ENCODE data around the gene VAV3.
"Not testable (repeated sequence)": the region's sequence is repeated elsewhere in the genome, so short reads cannot be mapped to it uniquely, and the experiment has no call there.

VAV3 gene

GRCh38 chr1:107894605-107895004 is 70.4 kb downstream of the VAV3 start:
- DNase-seq (ENCODE audit: low read depth) = no peak

DNA sequence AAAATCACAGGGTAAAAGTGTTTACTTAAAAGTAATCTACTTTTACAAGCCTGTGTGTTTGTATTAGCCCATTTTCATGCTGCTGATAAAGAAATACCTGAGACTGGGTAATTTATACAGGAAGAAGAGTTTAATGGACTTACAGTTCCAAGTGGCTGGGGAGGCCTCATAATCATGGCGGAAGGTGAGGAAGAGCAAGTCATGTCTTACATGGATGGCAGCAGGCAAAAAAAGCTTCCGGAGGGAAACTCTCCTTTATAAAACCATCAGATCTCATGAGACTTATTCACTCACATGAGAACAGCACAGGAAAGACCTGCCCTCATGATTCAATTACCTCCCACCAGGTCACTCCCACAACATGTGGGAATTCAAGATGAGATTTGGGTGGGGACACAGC is 71.6 kb downstream of the VAV3 start:
- not testable (repeated sequence) for DNase-seq (ENCODE audit: low read depth)

GRCh38 chr1:107889524-107889923 is 75.5 kb downstream of the VAV3 start:
- no peak for DNase-seq (ENCODE audit: low read depth)

- no peak for DNase-seq (ENCODE audit: low read depth)
Observed at GRCh38 chr1:107883562-107883961, 81.4 kb downstream of the VAV3 start.

DNA sequence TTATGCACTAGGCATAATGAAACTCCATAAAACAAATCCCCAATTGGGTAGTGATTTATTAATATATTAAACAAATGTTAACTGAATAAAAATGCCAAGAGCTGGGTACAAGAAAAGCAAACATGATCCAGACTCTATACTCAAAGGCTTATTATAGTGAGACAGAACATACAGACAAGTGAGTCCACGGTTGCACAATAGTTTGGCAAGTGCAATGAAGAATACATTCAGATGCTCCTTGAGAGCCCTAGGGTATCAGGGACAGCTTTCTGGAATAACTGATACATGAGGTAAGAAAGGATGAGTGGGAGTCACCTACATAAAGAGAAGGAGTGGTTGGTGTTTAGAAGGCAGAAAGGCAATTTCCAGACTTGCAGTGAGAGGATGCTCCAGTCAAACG is 85.1 kb downstream of the VAV3 start:
- no peak for DNase-seq (ENCODE audit: low read depth)

- DNase-seq (ENCODE audit: low read depth) = no peak
Observed at GRCh38 chr1:107879346-107879745, 85.6 kb downstream of the VAV3 start.

DNA sequence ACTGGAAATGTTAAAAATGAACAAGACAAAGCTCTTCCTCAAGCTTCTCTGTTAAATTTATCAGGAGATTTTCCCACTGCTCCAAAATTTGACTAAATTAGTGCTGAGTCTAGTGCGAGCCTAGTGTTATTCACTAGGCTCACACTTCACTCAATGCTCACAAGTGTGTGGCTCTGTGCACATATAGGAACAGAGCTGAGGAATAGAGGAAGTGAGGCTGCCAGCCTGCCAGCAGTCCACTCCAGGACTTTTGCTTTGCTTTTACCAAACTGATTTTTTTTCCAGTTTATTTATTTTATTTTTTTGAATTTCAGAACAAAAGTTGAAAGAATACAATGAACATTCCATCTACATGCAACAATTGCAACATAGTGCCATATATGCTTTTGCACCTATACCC is 87.2 kb downstream of the VAV3 start:
- DNase-seq (ENCODE audit: low read depth) = no peak

GRCh38 chr1:107877092-107877491 is 87.9 kb downstream of the VAV3 start:
- peak; percentile 62 for DNase-seq (ENCODE audit: low read depth)

DNA sequence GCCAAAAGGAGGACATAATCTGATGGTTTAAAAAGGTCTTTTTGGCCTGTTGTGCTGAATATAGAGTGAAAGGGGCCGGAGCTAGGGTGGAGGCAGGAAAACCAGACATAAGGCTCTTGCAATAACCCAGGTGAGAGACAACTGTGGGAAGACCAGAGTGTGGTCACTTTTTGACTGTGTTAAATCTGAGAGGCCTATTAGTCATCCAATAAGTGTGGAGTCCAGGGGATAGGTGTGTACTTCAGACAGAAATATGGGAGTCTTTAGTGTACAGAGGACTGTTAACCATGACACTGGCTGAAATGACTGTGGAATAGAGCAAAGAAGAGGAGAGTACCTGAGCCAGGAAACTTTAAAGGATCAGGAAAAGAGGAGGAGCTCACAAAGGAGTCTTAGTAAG is 89.3 kb downstream of the VAV3 start:
- no peak for DNase-seq (ENCODE audit: low read depth)

GRCh38 chr1:107874221-107874620 is 90.8 kb downstream of the VAV3 start:
- no peak for DNase-seq (ENCODE audit: low read depth)

DNA sequence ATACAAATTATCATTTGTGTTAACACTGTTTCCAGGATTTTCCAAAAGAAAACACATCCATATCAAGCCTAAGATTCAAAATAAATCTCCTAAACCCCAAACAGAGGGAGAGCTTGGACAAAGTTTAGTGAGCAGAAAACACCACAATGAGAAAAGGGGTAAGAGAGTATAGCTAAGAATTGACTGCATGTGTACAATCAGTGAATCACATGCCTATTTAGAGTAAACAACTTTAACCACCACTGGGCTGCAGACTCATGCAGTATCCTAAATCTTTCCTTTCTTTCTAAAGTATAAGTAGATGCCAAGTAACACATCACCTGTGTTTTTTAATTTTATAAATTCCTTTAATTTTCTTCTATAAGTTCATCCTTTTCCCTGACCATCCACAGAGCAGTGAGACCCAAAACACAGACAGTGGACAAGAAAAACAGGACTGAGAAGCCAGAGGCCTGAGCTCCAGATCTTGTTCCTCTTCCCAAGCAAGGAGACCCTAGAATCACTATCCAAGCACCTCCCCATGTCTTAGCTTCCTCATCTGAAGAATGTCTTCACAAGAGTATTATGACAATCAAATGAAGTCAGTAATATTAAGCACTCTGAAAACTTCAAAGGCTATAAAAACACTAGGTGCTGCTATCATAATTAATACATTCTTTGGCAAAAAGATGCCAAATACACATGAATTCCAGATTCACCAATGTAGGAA is 93.1 kb downstream of the VAV3 start:
- DNase-seq (ENCODE audit: low read depth) = no peak

GRCh38 chr1:107871259-107871658 is 93.7 kb downstream of the VAV3 start:
- no peak for DNase-seq (ENCODE audit: low read depth)

- peak; percentile 36 for DNase-seq (ENCODE audit: low read depth)
Observed at GRCh38 chr1:107870696-107871095, 94.3 kb downstream of the VAV3 start.

DNA sequence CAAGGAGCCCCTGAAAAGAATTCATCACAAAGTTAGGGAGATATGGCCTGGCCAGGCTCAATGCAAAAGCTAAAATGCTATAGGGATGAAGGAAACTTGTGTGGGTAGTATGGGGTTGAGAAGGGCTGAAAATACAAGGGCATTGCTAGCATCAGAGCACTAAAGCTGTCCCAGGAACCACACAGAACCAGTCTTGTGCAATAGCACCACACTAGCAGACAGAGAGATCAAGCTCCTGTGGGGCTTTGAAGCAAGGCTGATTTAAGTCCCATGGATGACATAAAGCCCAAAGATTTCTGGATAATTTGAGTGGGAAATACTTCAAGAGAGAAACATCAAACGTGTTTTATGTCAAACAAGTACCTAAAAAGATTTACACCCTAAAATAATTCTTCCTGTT is 97.1 kb downstream of the VAV3 start:
- DNase-seq (ENCODE audit: low read depth) = no peak

DNA sequence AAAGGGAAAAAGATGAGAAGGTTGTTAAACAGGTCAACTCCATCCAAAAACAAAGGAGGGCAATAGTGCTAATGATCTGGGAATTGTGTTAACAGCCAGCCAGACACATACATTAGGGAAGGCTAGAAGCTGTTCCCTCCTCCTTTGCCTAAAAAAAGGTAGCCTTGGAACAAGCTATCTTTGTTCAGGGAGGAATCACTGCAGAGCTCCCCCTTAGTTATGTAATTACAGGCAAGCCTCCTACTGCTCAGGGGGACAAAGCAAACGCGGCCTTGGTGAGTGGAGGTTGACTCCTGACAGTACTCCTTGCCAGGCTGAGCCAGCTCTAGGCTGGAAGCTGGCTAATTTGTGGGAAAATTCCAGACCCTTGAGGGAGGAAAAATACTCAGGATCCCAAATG is 97.6 kb downstream of the VAV3 start:
- DNase-seq (ENCODE audit: low read depth) = no peak

GRCh38 chr1:107866870-107867269 is 98.1 kb downstream of the VAV3 start:
- no peak for DNase-seq (ENCODE audit: low read depth)

DNA sequence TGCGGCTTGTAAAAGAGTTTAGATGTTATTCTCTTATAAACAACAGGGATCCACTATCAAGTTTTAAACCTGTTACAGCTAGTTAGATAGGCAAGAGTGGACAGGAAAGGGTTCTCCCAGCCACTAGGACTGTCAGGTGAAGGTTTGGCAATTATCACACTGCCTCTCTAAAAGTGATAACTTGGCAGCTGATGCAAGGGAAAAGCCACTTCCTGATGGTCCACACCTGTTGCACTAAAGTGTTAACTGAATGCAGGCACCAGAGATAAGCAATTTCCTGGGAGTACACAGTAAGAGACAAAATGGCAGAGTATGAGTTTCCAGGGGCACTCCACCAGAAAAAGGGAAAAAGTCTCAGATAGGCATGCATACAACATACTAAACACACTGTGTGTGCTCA is 99.4 kb downstream of the VAV3 start:
- no peak for DNase-seq (ENCODE audit: low read depth)

DNA sequence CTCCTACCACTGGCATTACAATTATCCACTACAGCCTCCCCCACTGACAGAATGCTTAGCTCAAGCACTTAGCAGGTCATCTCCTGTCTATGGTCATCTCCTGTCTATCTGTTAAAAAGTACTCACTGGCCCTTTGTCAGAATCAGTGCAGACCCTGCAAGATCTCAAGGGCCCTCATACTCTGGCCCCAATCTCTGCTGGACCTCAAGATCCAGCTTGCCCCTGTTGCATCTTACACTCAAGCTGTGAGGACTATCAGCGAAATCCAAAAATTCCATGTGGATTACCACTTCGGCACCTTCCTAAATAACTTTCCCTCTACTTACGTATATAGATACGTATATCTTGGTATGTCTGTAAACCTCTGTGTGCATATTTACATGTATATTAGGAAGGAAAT is 101.6 kb downstream of the VAV3 start:
- no peak for DNase-seq (ENCODE audit: low read depth)

- DNase-seq (ENCODE audit: low read depth) = no peak
Observed at GRCh38 chr1:107862064-107862463, 102.9 kb downstream of the VAV3 start.

- DNase-seq (ENCODE audit: low read depth) = no peak
Observed at GRCh38 chr1:107858323-107858722, 106.7 kb downstream of the VAV3 start.

DNA sequence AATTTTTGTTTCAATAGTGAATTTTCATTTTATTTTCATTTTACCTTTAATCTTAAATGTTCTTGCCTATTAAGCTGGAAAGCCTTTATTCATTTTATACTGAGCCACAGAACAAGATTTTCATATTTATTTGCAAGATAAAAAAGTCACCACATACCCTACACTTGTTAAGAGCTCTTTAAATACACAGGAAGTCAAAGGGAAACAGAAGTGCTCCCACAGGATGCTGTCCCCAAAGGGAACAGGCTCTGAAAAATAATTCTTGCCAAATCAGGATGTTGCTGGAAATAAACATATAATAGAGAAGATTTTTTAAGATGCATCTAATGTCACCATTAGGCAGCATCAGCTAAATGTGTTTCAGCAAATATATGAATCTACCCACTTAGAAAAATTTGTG is 113.6 kb downstream of the VAV3 start:
- DNase-seq (ENCODE audit: low read depth) = no peak

DNA sequence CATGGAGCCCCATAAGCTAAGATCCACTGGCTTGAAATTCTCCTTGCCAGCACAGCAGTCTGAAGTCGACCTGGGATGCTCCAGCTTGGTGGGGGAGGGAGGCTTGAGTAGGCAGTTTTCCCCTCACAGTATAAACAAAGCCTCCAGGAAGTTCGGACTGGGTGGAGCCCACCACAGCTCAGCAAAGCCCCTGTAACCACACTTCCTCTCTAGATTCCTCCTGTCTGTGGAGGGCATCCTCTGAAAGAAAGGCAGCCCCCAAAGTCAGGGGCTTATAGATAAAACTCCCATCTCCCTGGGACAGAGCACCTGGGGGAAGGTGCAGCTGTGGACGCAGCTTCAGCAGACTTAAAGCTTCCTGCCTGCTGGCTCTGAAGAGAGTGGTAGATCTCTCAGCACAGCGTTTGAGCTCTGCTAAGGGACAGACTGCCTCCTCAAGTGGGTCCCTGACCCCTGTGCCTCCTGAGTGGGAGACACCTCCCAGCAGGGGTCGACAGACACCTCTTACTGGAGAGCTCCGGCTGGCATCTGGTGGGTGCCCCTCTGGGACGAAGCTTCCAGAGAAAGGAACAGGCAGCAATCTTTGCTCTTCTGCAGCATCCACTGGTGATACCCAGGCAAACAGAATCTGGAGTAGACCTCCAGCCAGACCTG is 120.3 kb downstream of the VAV3 start:
- not testable (repeated sequence) for DNase-seq (ENCODE audit: low read depth)

DNA sequence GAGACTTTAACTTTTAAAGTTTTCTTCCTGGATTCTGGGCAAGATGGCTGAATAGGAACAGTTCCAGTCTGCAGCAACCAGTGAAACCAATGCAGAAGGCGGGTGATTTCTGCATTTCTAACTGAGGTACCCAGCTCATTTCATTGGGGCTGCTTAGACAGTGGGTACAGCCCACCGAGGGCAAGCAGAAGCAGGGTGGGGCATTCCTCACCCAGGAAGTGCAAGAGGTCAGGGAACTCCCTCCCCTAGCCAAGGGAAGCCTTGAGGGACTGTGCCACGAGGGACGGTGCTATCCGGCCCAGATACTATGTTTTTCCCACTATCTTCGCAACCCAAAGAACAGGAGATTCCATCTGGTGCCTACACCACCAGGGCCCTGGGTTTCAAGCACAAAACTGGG is 121.0 kb downstream of the VAV3 start:
- DNase-seq (ENCODE audit: low read depth) = no peak

DNA sequence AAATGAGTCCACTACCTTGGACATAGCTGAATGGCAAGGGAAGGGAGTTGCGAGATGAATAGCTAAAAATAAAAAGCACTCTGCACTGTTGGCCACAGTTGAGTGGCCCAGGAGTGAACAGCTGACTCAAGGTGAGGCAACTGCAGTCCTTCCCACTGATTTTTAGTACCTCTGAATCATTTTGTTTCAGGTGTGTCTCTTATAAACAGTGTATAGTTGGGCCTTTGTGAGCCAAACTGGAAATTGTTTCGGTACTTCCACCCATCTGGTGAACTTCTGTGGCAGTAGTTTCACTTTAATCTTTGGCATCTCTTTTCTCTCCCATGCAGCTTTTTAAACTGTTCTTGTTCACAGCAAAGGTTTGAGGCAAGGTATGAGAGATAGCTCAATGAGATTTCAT is 122.7 kb downstream of the VAV3 start:
- DNase-seq (ENCODE audit: low read depth) = no peak
